GM12878 (cell line): ENCODE measurements around the gene COL5A1. TPM values are rescaled to one million over a fixed set of nuclear protein-coding genes. Genes with fewer than 3 reads are reported as not detected.

Experiments used
- ATAC-seq: fragments of 200-7000 bp; cut with Tn5 transposase; 3 replicates; pipeline ENCODE4 v1.9.1; 2020; ENCODE audit warnings: mild to moderate bottlenecking, moderate library complexity
- BruUV-seq: library from RNA; stranded (reverse); fragments of 400-500 nt; replicated peaks from 2 replicates; lab custom pipeline; 2021; lab: Mats Ljungman, UMichigan
- CTCF ChIA-PET: fragments of 300-600 bp; sonication (Branson Sonifier 250); formaldehyde crosslinking; extraction: SDS; loops from one replicate; lab custom pipeline; 2021; ENCODE audit warnings: inconsistent platforms; lab: Yijun Ruan, JAX
- POLR2A ChIA-PET: fragments of 350-600 bp; formaldehyde crosslinking; extraction: SDS; loops from one replicate; lab custom pipeline; 2021; ENCODE audit warnings: inconsistent platforms; lab: Charles Lee
- RAD21 ChIA-PET: fragments of 300-600 bp; sonication (Branson Sonifier 250); formaldehyde crosslinking; loops from one replicate; lab custom pipeline; 2023; ENCODE audit warnings: antibody characterized with exemption; ENCODE audit not compliant: unreplicated experiment; lab: Charles Lee
- SMC1A ChIA-PET: fragments of 300-600 bp; sonication (Branson Sonifier 250); formaldehyde crosslinking; loops from one replicate; lab custom pipeline; 2023; ENCODE audit not compliant: unreplicated experiment, uncharacterized antibody; lab: Charles Lee
- DNase-seq: peaks from one replicate; pipeline ENCODE4 v3.0.0-alpha.2; 2011; ENCODE audit warnings: low read depth, low spot score
- FAIRE-seq: peaks from 3 replicates; lab custom pipeline; 2011; peaks lifted over from hg19 to GRCh38; lab: Jason Lieb, UNC
- H2AFZ ChIP-seq: 2 replicates; pipeline ENCODE4 v1.6.0; 2011; ENCODE audit warnings: low read depth, low read length, control low read depth; ENCODE audit not compliant: control insufficient read depth
- H3K27ac ChIP-seq: 2 replicates; pipeline ENCODE4 v1.5.1; 2011; ENCODE audit warnings: control low read depth; ENCODE audit not compliant: control insufficient read depth, insufficient read depth
- H3K27me3 ChIP-seq, 2 experiments: replicated peaks in 1 of 2; 2 replicates each; pipeline versions ENCODE4 v1.6.0 to v1.6.1; 2011; ENCODE audit warnings: low read length in 1 of 2; ENCODE audit not compliant: control insufficient read depth in 2 of 2, insufficient read depth in 2 of 2
- H3K36me3 ChIP-seq, 2 experiments: 2 replicates each; pipeline ENCODE4 v1.5.1; 2011; ENCODE audit warnings: low read length in 1 of 2; ENCODE audit not compliant: control insufficient read depth in 2 of 2, insufficient read depth in 2 of 2
- H3K4me1 ChIP-seq: 2 replicates; pipeline ENCODE4 v1.6.1; 2011; ENCODE audit warnings: mild to moderate bottlenecking, low read length, moderate library complexity, mixed read lengths; ENCODE audit not compliant: control insufficient read depth, insufficient read depth
- H3K4me2 ChIP-seq: 2 replicates; pipeline ENCODE4 v1.6.0; 2011; ENCODE audit warnings: control low read depth; ENCODE audit not compliant: control insufficient read depth, insufficient read depth
- H3K4me3 ChIP-seq: fragments of 200-600 bp; sonication (generic); 2 replicates; pipeline ENCODE4 v1.5.1; 2016
- H3K79me2 ChIP-seq: 2 replicates; pipeline ENCODE4 v1.6.0; 2011; ENCODE audit warnings: low read length; ENCODE audit not compliant: control insufficient read depth, insufficient read depth
- H3K9ac ChIP-seq: 2 replicates; pipeline ENCODE4 v1.8.0; 2011; ENCODE audit warnings: low read length, control low read depth, mixed read lengths; ENCODE audit not compliant: control insufficient read depth, insufficient read depth
- H3K9me3 ChIP-seq: replicated peaks from 3 replicates; pipeline ENCODE4 v1.5.1; 2011; ENCODE audit warnings: mild to moderate bottlenecking, low read length; ENCODE audit not compliant: control insufficient read depth, insufficient read depth
- H4K20me1 ChIP-seq: 2 replicates; pipeline ENCODE4 v1.6.0; 2011; ENCODE audit not compliant: control insufficient read depth, insufficient read depth
- BCL3 ChIP-seq: IDR thresholded peaks from 2 replicates; pipeline ENCODE4 v1.6.1; 2011; ENCODE audit warnings: borderline replicate concordance, low read depth, mild to moderate bottlenecking, moderate library complexity, low read length; ENCODE audit not compliant: insufficient read depth, poor library complexity, severe bottlenecking
- BHLHE40 ChIP-seq, 2 experiments: fragments of 450-650 bp in 1 of 2; IDR thresholded peaks; 2 replicates each; pipeline ENCODE4 v1.6.1; 2011 to 2017; ENCODE audit warnings: low read depth in 2 of 2, borderline replicate concordance in 1 of 2, improper control_type of control experiment in 1 of 2, low read length in 1 of 2, mild to moderate bottlenecking in 1 of 2
- CBFB ChIP-seq: IDR thresholded peaks from 2 replicates; pipeline ENCODE4 v1.6.1; 2016; ENCODE audit warnings: antibody characterized with exemption, low read depth
- E2F4 ChIP-seq: IDR thresholded peaks from 2 replicates; pipeline ENCODE4 v1.6.1; 2012; ENCODE audit warnings: low read depth, low read length, improper control_type of control experiment
- ESRRA ChIP-seq: IDR thresholded peaks from 2 replicates; pipeline ENCODE4 v1.6.1; 2012; ENCODE audit warnings: mild to moderate bottlenecking, low read length, improper control_type of control experiment
- MYB ChIP-seq: fragments of 150-350 bp; IDR thresholded peaks from 2 replicates; pipeline ENCODE4 v1.6.1; 2014; ENCODE audit warnings: mild to moderate bottlenecking, low read depth, low read length, borderline replicate concordance
- RCOR1 ChIP-seq: conservative IDR thresholded peaks from 2 replicates; pipeline ENCODE4 v1.6.1; 2012; ENCODE audit warnings: low read depth, low read length, improper control_type of control experiment
- SKIL ChIP-seq: fragments of 450-650 bp; IDR thresholded peaks from 2 replicates; pipeline ENCODE4 v1.6.1; 2017; ENCODE audit warnings: mild to moderate bottlenecking, low read depth, inconsistent platforms; ENCODE audit not compliant: poor library complexity, severe bottlenecking
- TAF1 ChIP-seq: IDR thresholded peaks from 2 replicates; pipeline ENCODE4 v1.6.1; 2011; ENCODE audit warnings: mild to moderate bottlenecking, low read depth, low read length, borderline replicate concordance
- ZNF217 ChIP-seq: fragments of 450-650 bp; IDR thresholded peaks from 2 replicates; pipeline ENCODE4 v1.6.1; 2017; ENCODE audit warnings: antibody characterized with exemption, mild to moderate bottlenecking
- WGBS: methylation state at CpG from one replicate; pipeline ENCODE4 v1.1.6; 2016; ENCODE audit warnings: low lambda C conversion rate; ENCODE audit not compliant: insufficient replicate concordance, insufficient coverage; ENCODE audit errors: missing lambda C conversion rate; 5-methylcytosine and 5-hydroxymethylcytosine counted together
- in situ Hi-C: fragments of 300-500 bp; cut with MboI; formaldehyde crosslinking; loops from 9 replicates; pipeline ENCODE4 v1.14.3; 2018; ENCODE audit warnings: mixed read lengths
- intact Hi-C: fragments of 100-400 bp; cut with micrococcal nuclease; formaldehyde crosslinking; loops from one replicate; pipeline ENCODE4 v1.14.2; 2022; ENCODE audit not compliant: unreplicated experiment
- polyA plus RNA-seq, 11 experiments: library from polyadenylated mRNA; depleted of rRNA in 4 of 11; unstranded in 6 of 11; stranded (reverse) in 5 of 11; fragments of >200 nt; fragmentation: Nextera tagmentation in 4 of 11; fragmentation: Illumina TruSeq in 1 of 11; extraction: Ambion mirVana in 4 of 11; extraction: Trizol in 1 of 11; gene quantifications; 1 replicate in 1 of 11; 2 replicates in 10 of 11; pipeline versions ENCODE4 v1.2.1 to v1.2.3, GENCODE V29; 2011 to 2016; ENCODE audit warnings: inconsistent platforms in 2 of 11, missing spikeins in 2 of 11, low read depth in 1 of 11
- total RNA-seq, 4 experiments: library from RNA; depleted of rRNA in 3 of 4; stranded (reverse); fragments of >200 nt in 3 of 4; fragmentation: Illumina TruSeq in 1 of 4; extraction: Trizol in 1 of 4; gene quantifications; 2 replicates each; pipeline versions ENCODE4 v1.2.1 to v1.2.3, GENCODE V29; 2013 to 2021

COL5A1 gene
- total and polyA plus RNA-seq, 10 of the 15 experiments (the other 5 are each of a cell fraction or from before 2014, with no cell fraction given) = under 0.01 to 0.15 (median 0.13) TPM; not detected in 4

- Histone ChIP-seq H3K27me3 (no peaks in the 10 kb centered on the region), H3K9me3 (no peaks in the 10 kb centered on the region; the same call in 2 of the 3 replicates), H3K9ac (no peak overlapping the region), H3K79me2 (no peaks in the 10 kb centered on the region), H2AFZ (no peak overlapping the region), H3K36me3 (no peaks in the 10 kb centered on the region), H3K27ac (no peak overlapping the region), H3K4me3 (no peak overlapping the region), H3K4me1 (no peaks in the 10 kb centered on the region), H3K4me2 (no peak overlapping the region), H4K20me1 (no peaks in the 10 kb centered on the region)
- 45% methylated on average over 19 of the region's 21 CpGs for WGBS
- no peak for DNase-seq
- in situ Hi-C loops (no loop called here), intact Hi-C loops (no loop called here)
- POLR2A ChIA-PET = no interaction called here
- no TSS peak for BruUV-seq
- ATAC-seq = no peak
- CTCF ChIA-PET = no interaction called here
- RAD21 ChIA-PET = no interaction called here
- SMC1A ChIA-PET = no interaction called here
- TF ChIP-seq RCOR1 = no peak
- TF ChIP-seq BCL3 = no peak
- FAIRE-seq = no peak
Observed at GRCh38 chr9:134750450-134751155, 109.0 kb downstream of the COL5A1 start.

- in situ Hi-C loops = no loop called here
- POLR2A ChIA-PET = no interaction called here
- no peaks in the 10 kb centered on the region for H3K79me2 ChIP-seq
- RAD21 ChIA-PET = no interaction called here
- H4K20me1 ChIP-seq = no peaks in the 10 kb centered on the region
- no peaks in the 10 kb centered on the region; the same call in 2 of the 3 replicates for H3K9me3 ChIP-seq
- no peaks in the 10 kb centered on the region for H3K27me3 ChIP-seq
- H2AFZ ChIP-seq = no peak overlapping the region
- no peaks in the 10 kb centered on the region for H3K4me1 ChIP-seq
- intact Hi-C loops = no loop called here
- no peak for DNase-seq
- CTCF ChIA-PET = interaction anchor here (0.7 kb wide), 1 partner anchor 10 kb away, joined by 3 read pairs; no protein-coding TSS in a partner anchor
- WGBS = 7% methylated on average over 5 of the region's 5 CpGs
- BruUV-seq = no TSS peak
- FAIRE-seq = no peak
- H3K36me3 ChIP-seq = no peaks in the 10 kb centered on the region
- SMC1A ChIA-PET = no interaction called here
- H3K4me2 ChIP-seq = no peak overlapping the region
- no peak overlapping the region for H3K4me3 ChIP-seq
- H3K9ac ChIP-seq = no peak overlapping the region
- H3K27ac ChIP-seq = no peak overlapping the region
- ATAC-seq = no peak
- no peak for TF ChIP-seq BHLHE40 (IDR thresholded peaks at IDR 0.05; ENCODE audit: borderline replicate concordance in 1 of 2, low read depth in 2 of 2, low read length in 1 of 2)
- TF ChIP-seq E2F4 = no peak
- no peak for TF ChIP-seq SKIL
- no peak for TF ChIP-seq ESRRA
- no peak for TF ChIP-seq CBFB
- TF ChIP-seq TAF1 = no peak
- no peak for TF ChIP-seq MYB
- TF ChIP-seq ZNF217 = no peak
Observed at GRCh38 chr9:134751622-134752021, 110.0 kb downstream of the COL5A1 start.
